DMS53 (cell line): ENCODE data around the gene CT47C1.
"Not testable (repeated sequence)": the region's sequence is repeated elsewhere in the genome, so short reads cannot be mapped to it uniquely, and the experiment has no call there.

Experiments used
- DNase-seq: peaks from one replicate; lab custom pipeline; 2025; lab: John Stamatoyannopoulos, UW

The CT47C1 gene

DNA sequence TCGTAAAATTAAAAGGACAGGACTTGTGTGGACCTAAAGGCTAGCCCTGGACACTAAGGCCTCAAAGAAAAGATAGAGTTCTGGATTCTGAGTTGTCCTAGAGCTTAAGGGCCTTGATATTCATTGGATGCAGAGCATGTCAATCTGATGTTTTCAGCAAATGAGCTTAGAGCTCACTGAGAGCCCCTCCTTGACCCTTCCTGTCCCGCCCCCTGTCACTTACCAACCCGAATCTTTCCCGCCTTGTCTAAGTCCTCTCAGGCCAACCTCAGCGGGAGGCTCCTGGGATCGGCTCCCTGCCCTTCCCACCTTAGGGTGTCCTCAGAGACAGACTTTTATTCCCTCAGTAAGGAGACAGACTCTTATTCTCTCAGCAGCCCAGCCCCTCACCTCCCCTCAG, at the start of gene CT47C1:
TSS of gene CT47C1 (plus strand) at position 250 of the 400 bp plus-strand sequence. CDS start 233 bp downstream, outside the sequence.
- peak; percentile 6 for DNase-seq

- DNase-seq = no peak
These were observed 46.9 kb upstream of the CT47C1 start for GRCh38 chrX:119025900-119026299.

DNA sequence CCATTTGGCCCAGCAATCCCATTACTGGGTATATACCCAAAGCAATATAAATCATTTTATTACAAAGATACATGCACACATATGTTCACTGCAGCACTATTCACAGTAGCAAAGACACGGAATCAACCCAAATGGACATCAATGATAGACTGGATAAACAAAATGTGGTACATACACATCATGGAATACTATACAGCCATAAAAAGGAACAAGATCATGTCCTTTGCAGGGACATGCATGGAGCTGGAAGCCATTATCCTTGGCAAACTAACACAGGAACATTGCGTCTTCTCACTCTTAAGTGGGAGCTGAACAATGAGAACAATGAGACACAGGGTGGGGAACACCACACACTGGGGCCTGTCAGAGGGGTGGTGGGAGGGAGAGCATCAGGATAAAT, 46.4 kb upstream of the CT47C1 start:
- not testable (repeated sequence) for DNase-seq

DNA sequence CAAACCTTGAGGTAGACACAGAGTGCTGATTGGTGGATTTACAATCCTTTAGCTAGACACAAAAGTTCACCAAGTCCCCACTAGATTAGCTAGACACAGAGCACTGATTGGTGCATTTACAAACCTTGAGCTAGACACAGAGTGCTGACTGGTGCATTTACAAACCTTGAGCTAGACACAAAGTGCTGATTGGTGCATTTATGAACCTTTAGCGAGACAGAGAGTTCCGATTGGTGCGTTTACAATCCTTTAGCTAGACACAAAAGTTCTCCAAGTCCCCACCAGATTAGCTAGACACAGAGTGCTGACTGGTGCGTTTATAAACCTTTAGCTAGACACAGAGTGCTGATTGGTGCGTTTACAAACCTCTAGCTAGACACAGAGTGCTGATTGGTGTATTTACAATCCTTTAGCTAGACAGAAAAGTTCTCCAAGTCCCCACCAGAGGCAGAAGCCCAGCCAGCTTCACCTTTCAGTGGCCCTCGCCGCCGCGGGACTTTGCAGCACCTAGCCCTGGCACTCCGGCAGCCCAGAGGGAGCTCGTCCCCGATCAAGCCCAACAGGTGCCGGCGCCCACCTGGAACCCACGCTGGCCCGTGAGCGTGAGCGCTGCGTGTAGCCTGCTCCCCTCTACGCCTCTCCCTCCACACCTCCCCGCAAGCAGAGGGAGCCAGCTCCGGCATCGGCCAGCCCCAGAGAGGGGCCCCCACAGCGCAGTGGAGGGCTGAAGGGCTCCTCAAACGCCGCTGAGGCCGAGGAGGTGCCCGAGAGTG, 44.6 kb upstream of the CT47C1 start:
- not testable (repeated sequence) for DNase-seq

GRCh38 chrX:119028733-119029330, 44.0 kb upstream of the CT47C1 start:
- no peak for DNase-seq

DNA sequence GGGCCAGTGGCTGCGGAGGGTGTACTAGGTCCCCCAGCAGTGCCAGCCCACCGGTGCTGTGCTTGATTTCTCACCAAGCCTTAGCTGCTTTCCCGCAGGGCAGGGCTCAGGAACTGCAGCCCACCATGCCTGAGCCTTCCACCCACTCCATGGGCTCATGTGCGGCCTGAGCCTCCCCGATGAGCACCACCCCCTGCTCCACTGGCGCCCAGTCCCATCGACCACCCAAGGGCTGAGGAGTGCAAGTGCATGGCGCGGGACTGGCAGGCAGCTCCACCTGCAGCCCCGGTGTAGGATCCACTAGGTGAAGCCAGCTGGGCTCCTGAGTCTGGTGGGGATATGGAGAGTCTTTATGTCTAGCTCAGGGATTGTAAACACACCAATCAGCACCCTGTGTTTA, 43.1 kb upstream of the CT47C1 start:
- DNase-seq = not testable (repeated sequence)

DNA sequence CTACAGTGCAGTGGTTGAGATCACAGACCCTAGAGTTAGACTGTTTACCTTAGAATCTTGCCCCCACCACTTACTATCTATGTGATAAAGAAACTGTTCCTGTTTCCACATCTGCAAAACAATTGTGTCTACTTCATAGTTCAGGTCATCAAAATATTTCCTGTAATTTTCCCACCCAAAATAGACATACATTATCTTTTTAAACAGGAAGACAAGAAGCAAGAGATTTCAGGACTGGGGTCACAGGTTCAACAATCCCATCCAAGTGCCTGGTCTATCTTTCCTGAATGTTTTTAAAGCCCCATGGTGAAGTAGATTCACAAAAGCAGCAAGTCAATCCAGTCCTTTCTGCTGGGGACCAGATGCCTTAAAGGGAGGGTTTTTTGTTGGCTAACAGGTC, 41.8 kb upstream of the CT47C1 start:
- DNase-seq = no peak

- peak; percentile 52 for DNase-seq
These were observed 36.4 kb upstream of the CT47C1 start for GRCh38 chrX:119036107-119037029.

- no peak for DNase-seq
These were observed 32.4 kb upstream of the CT47C1 start for GRCh38 chrX:119040432-119040831.

- peak; percentile 76 for DNase-seq
These were observed 31.6 kb upstream of the CT47C1 start for GRCh38 chrX:119041175-119041574.

DNA sequence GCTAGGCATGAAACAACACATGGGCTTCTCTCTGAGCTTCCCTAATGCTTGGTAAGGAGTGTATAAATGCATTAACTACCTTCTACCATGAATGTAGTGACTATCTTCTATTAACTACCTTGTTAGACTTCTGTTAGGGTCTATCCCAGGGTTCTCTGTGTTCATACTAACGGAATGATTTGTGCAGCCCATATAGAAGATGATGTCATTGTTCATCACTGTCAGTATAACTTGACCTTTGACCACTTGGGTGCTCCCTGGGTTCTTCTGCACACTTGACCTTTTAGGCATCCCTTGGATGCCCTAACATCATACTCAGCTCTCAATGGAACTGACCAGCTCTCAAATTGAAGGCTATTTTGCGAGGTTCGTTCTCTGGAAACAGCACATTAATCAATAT, 30.8 kb upstream of the CT47C1 start:
- peak; percentile 14 for DNase-seq

DNA sequence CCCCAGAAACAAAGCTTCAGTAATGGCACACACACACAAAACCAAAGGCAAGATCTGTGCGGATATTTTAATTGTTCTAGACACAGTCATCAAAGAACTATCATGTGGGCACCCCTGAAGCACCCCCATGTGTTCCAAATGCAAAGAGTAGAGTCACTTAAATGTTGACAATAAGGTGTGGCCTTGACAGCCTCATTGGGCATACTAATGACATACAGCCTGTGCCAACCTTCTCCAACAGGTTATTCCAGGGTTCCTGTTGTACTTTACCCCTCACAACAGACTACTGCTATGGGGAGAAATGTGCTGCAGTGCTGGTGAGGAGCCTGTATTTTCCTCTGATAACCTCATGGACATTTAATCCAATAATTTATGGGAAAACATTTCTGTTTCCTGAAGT, 29.8 kb upstream of the CT47C1 start:
- no peak for DNase-seq

GRCh38 chrX:119045884-119046283, 26.9 kb upstream of the CT47C1 start:
- no peak for DNase-seq

DNA sequence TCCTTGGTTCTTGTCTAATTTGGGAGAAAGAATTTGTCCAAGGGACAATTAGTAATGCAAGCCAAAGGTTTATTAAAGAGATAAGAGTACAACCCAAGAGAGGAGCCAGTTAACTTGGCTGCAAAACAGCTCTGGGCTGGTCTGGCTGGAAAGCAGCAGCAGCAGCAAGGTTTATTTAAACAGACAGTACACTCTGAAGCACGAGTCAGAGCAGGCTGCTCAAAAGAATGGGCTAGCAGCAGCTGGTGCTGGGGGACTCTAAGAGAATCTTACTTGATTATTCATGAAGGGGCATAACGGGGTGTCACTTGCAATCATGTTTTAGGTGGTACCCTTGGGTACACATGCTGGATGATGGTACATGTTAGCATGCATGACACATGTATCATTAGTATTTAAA, 17.1 kb upstream of the CT47C1 start:
- DNase-seq = peak; percentile 8

- no peak for DNase-seq
These were observed 9.9 kb upstream of the CT47C1 start for GRCh38 chrX:119062750-119063374.

DNA sequence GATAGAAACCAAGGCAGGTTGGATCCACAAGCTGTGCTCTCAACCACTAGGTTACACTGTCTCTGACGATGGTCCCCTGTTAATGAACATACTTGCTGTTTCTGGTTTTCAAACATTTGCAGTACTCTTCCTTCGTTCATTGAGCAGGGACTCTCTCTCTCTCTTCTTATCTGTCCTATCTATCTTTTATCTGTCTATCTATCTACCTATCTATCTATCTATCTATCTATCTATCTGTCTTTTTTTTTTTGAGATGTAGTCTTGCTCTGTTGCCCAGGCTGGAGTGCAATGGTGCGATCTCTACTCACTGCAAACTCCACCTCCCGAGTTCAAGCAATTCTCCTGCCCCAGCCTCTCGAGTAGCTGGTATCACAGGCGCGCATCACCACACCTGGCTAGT, 9.4 kb upstream of the CT47C1 start:
- no peak for DNase-seq

DNA sequence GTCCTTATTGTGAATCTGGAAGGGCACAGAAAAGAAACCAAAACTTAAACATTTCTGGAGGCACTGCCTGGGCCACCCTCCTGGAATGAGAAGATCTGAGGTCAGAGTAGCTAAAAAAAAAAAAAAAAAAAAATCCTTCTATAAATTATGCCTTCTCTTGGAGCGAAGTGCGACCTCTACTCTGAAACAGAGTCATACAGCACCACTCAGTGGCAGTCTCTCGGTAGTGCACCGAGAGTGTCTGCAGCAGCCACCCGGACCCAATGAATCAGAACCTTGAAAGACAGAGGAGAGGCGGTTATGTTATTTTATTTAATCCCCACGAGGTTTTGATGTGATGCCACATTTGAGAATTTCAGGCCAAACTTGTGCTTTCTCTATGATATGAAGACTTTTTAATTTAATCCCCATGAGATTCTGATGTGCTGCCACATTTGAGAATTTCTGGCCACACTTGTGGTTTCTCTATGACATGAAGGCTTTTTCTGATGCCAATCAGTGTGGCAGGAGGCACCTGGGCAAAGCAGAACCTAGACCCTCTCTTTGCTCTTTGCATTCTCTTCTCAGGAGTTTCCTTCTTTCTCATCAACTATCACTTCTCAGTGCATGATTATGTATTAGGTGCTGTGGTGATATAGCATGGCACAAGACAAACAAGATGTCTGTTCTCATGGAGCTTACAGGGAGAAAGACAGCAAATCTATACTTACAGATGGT, 5.6 kb upstream of the CT47C1 start:
- peak; percentile 82 for DNase-seq

- DNase-seq = no peak
These were observed 3.7 kb upstream of the CT47C1 start for GRCh38 chrX:119069128-119069527.

GRCh38 chrX:119069762-119070161, 3.0 kb upstream of the CT47C1 start:
- DNase-seq = no peak

DNA sequence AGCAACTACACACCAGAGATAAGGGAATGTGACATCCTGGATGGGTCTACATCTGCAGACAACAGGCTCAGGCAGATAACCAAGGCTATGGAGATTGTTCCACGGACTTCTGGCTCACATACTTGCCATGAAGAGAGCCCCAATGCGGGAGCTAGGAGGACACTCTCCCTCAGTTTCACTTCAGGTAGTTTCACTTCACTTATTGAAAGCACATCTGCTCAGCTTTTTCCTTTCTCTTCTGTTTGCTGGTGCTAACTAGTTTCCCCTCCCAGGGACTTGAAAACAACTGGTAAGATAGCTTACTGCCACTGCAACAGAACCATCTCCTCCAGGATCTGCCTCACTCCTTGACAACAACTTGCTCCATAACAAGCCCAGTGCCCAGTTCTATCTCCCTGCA, 1.4 kb upstream of the CT47C1 start:
- DNase-seq = no peak

- DNase-seq = no peak
These were observed 560 bp downstream of the CT47C1 start for GRCh38 chrX:119073200-119073905.
